GM12801 (cell line): ENCODE results near the gene CSNK1E.

ENCODE experiments used
- TF ChIP-seq, protein P1 (sequence below): IDR thresholded peaks from one replicate; pipeline ENCODE4 v1.5.1; 2011; ENCODE audit warnings: control low read depth; ENCODE audit not compliant: insufficient read length; ENCODE audit errors: extremely low read depth

Gene CSNK1E

DNA sequence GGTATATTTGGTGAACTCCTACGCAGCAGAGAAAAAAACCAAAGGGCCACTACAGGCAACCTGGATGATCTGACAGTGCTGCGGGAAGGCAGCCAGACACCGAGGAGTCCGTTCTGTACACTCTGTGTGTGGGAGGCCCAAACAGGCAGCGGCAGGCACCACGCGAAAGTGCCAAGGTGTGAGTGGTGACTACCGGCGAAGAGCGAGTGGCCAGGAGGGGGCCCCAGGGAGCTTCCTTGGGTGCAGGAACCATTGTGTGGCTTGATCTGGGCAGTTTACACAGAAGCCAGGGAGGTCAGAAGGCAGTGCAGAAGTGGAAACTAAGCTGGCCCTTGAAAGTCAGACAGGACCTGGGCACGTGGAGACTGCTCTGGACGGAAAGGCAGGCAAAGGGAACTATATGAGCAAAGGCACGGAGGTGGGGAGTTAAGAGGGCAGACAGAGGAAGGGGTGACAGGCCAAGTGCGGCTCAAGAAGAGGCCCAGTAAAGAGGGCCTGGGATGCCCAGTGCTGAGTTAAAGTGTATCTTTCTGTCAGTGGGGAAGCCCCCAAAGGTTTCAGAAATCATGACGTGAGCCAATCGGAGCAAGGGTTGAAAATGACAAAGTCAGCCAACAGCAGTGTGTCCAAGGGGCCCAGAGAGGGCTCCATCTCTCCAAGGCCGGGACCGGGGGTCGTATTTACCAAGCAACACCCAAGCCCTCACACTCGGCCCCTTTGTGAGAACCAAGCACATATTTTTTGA is 55.0 kb downstream of the CSNK1E start:
- TF ChIP-seq, protein P1, sequence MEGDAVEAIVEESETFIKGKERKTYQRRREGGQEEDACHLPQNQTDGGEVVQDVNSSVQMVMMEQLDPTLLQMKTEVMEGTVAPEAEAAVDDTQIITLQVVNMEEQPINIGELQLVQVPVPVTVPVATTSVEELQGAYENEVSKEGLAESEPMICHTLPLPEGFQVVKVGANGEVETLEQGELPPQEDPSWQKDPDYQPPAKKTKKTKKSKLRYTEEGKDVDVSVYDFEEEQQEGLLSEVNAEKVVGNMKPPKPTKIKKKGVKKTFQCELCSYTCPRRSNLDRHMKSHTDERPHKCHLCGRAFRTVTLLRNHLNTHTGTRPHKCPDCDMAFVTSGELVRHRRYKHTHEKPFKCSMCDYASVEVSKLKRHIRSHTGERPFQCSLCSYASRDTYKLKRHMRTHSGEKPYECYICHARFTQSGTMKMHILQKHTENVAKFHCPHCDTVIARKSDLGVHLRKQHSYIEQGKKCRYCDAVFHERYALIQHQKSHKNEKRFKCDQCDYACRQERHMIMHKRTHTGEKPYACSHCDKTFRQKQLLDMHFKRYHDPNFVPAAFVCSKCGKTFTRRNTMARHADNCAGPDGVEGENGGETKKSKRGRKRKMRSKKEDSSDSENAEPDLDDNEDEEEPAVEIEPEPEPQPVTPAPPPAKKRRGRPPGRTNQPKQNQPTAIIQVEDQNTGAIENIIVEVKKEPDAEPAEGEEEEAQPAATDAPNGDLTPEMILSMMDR, result no peak

DNA sequence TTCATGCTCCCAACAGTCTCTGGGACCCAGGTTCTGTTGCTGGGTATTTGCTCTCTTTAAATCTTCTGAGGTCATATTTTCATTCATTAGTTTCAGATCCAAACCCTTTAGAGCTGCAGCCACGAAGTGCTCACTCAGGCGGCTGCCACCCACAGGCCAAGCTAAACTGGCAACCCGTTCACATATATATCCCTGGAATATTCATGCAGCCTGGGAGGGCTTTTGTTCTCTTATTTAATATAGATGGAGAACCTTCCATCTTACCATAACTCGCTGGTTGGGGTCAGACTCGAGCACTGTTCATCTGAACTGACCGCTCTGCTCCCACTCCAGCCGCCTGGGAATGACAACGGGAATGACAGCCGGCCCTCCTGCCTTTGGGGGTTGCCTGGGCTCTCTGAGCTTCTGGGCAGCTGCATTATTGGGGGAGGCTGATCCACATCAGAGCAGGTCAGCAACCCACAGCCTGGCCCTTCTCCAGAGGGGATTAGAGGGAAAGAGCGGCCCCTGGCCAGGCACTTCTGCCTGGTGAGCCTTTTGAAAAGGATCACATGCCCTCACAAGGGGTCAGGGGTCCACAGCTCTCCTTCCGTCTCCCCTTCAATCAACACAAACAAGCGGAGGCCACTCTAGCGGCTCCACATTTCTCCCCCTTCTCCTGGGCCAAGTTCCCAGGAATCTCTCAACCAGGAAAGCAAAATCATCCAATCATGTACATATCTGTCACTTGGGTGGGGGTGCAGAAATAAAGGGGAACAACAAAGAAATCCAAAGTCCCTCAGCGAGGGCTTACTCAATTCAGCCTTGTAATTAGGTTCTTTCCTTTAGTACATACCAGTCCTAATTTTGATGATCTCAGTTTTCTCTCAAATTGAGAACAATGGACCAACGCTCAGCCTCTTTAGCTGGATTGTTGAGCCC is 56.2 kb downstream of the CSNK1E start:
- TF ChIP-seq, protein P1, result no peak

DNA sequence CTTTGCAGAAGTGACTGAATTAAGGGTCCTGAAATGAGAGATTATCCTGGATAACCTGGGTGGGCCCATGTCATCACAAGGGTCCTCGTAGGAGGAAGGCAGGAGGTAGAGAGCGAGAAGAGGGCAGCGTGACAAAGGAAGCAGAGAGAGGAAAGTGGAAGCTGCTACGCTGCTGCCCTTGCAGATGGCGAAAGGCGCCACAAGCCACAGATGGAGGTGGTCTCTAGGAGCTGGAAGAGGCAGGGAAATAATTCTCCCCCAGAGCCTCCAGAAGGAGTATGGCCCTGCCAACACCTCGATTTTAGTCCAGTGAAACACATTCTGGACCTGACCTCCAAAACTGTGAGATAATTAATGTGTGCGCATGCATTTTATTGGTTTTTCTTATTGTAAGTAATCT is 57.9 kb downstream of the CSNK1E start:
- TF ChIP-seq, protein P1, result no peak

DNA sequence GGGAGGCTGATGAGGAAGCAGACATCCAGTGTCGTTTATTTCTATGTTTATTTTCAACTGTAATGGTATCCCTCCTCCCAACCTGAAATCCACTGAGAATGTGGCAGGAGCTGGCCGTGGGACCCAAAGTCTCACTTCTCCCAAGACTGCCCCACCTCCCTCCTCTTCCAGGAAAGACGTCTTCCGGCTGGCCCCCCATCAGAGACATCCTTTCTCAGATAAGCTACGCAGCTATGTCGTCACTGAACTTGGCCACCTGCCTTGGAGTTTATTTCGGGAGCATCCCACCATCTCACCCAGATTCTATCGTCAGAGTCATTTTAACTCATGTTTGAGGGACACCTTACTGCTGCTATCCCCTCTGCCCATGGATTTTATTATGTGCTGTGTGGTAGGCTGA is 58.3 kb downstream of the CSNK1E start:
- TF ChIP-seq, protein P1, result no peak

DNA sequence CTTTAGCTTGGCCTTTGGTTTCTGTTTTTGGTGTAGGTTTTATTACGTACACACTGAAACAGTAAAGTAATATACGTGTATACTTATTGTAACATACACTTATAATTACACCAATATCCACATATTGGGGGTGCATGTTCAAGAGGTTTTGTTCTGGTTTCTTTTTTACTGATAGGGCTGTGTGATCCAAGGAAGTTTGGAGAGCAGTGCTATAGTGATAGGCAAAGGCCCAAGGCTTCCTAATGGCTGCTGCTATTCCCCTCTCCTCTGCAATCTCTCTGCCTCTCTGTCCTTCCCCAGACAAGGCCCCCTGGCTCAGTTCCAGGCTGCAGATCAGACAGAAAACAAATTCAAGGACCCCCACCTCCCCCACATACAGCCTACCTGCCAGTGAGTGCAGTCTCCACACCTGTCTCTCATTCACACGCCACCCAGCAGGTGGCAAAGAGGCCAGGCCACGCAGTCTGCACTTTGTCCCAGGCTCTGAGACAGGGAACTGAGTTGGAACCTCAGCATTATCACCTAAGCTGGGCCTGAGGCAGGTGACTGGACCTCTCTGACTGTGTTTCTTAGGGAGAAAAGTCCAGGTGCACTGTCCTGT is 59.5 kb downstream of the CSNK1E start:
- TF ChIP-seq, protein P1, result no peak

DNA sequence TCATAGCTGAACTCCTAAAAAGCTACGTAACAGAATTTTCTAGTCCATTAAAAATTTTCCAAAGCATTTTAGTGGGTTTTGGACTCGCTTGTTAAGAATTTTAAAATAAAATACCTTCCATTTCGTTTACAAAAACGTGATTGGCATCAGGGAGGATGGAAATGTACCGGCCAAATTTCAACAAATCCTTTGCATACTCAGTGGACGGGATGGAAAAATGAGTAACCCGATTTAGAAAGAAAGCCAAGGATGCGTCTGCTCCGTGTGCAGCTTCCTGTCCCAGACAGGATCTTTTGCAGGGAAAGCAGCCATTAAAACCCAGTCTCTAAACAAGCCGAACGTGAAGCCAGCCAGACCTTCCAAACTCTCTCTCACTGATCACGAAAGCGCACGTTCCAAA is 60.1 kb downstream of the CSNK1E start:
- TF ChIP-seq, protein P1, result no peak

DNA sequence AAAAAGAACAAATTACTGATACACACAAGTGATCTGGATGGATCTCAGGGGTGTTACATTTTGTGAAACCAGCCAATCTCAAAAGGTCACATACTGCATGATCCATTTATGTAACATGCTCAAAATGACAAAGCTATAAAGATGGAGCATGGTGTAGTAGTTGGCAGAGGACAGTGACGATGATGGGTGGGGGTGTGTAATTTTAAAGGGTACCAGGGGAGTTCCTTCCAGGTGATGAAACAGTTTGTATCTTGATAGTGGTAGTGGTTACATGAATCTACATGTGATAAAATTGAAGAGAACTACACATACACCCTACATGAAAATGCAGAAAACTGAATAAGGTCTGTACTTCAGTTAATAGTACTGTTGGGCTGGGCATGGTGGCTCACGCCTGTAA is 61.5 kb downstream of the CSNK1E start:
- TF ChIP-seq, protein P1, result no peak
